Limb (tissue), 2 donors: ENCODE measurements around the gene UBA5.

Source experiments
- DNase-seq, 2 donors: peaks; one replicate each; pipeline ENCODE4 v3.0.0-alpha.2; 2016; ENCODE audit errors: extremely low spot score in 2 of 2

The UBA5 gene

DNA sequence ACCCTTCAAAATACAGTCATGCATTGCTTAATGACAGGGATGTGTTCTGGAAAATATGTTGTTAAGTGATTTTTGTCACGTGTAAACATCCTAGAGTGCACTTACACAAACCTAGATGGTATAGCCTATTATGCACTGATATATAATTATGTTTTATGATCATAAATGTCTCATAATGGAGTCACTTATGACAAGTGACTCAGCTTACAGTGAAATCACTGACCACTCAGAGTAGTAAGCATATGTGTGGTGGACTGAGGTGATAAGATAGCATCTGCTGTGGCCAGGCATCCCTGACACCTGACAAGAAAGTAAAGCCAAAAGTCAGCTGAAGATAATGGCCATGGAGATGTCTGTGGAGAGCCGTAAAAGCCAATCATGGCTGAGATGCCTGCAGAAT is 5.9 kb upstream of the UBA5 start:
- no peak for DNase-seq

DNA sequence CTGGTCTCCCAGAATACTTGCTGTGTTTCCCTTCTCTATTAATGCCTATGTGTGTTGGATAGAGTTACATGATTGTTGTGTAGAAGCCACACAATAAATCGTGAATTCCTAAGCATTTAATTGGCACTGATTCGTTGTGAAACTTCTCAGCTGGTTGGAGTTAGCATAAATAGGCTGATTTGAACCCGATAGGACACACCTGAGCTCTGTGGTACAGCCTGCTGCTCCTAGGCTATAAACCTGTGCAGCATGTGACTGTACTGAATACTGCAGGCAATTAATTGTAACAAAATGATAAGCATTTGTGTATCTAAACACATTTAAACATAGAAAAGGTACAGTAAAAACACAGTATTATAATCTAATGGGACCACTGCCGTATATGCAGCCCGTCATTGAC is 5.4 kb upstream of the UBA5 start:
- DNase-seq: no peak

DNA sequence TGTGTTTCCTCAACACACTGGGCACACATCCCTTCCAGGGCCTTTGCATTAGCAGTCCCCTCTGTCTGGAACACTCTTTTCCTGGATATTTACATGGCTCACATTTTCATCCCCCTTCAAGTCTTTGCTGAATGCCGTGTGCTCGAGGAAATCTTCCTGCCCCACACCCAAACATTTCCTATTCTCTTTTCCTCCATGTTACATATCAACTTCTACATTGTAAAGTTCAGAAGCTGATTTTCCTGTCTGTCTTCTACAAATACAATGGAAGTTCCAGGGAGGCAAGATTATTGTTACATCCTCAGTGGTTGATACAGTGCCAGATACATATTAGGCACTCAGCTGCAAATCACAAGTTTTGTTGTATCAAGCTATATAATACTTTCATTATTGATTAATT is 4.7 kb upstream of the UBA5 start:
- no peak for DNase-seq

DNA sequence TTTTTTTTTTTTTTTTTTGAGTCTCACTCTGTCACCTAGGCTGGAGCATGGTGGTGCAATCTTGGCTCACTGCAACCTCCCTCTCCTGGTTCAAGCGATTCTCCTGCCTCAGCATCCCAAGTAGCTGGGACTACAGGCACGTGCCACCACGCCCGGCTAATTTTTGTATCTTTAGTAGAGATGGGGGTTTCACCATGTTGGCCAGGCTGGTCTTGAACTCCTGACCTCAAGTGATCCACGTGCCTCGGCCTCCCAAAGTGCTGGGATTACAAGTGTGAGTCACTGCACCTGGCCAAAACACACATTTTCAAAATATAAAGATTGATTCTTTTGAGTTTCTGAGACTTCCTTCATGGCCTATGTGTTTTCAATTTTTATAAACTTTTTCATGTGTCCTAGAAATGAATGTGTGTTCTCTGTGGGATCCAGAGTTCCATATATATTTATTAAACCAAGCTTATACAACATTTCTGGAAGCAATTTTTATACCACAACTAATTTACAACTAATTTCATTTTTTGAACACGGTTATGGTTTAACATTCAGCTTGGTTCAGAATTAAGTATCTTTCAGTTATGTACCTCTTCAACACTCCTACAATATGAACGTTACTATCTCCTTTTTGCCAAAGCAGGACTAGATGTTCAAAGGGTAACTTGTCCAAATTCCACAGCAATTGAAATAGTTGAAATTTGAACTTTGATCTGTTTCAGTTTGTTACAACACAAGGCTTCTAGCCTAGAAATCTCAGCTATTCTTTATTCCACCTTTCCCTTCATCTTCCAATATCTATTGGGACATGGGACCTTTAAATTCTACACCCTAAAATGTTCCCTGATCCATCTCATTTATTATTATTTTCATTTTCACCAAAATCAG is 2.0 kb upstream of the UBA5 start:
- DNase-seq: no peak

DNA sequence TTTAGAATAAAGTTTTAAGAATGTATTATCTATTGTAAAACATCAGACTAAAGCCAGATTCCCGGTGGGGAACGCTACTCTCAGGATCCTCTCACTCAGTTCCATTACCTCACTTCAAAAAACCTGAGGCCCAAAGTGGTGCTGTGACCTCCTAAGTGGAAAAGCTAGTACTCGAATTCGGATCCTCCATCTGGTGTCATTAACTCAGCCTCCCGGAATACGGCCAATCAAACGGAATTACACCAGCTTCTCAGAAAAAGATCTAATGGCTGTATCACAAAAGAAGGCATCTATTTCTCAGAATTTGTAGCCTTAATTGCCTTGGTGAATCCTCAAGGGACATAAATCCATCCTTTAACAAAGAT is 1.1 kb upstream of the UBA5 start:
- DNase-seq: no peak

DNA sequence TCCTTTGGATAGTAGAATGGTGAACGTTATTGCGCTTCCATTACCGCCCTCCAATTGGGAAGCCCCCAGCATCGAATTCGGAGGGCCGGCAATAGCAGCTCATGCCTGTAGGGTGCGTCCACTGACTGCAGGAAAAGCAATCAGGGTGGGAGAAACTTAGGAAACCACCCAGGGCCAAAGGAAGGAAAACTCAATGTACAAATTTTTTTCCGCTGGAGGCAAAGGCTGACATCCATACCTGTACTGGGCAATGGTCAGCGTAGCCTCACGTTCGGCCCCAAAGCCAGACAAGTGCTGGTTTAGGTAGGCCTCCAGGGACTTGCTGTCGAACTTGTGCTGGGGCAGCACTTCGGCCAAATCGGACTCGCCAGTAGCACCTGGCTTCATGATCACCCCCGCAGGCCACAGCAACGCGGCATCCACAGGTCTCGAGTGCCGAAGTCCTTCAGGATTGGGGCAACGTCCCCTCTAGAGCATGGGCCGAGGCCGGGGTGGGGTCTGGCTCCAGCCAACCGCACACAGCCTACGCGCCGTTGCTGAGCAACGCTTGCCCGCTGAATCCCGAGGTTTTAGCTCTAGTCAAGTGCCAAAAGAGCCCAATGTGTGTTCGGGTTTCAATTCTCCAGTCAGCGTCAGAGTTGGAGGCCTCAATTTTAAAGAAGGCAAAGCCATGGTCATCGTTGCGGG is 621 bp upstream of the UBA5 start, which contains the start of gene ACAD11:
Gene ACAD11, minus strand, starts transcription at position 445 of the 687 bp plus-strand sequence. Its CDS starts 58 bp downstream, at position 387.
- DNase-seq: peak; percentile 69 to 82

DNA sequence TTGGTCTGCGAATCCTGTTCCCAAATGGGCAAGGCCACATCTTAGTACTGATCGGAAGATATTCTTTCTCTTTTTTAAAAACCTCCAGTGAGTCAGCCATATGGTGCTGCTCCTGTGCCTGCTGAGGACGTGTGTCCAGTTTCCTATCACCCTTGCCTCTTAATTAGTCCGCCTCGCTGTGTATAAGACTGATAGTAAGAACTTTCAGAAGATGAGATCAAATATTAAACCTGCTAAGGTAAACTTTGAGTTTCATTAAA is 612 bp downstream of the UBA5 start:
- DNase-seq: no peak

DNA sequence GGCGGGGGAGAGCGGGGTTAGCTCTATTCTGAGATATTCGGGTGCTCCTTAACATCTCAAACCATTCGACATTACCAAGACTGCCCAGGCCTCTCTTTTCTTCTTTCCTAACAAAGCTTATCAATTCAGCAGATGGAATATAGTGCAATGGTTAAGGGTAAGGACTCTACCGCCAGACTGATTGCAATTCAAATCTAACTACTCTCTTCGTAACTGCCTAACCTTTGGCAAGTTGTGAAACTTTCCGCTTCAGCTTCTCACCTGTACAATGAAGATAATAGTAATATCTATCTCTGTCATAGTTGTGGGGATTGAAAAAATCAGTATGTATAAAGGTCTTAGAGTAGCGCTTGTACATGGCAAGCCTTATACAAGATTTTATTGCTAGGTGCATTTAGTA is 972 bp downstream of the UBA5 start:
- DNase-seq: no peak

DNA sequence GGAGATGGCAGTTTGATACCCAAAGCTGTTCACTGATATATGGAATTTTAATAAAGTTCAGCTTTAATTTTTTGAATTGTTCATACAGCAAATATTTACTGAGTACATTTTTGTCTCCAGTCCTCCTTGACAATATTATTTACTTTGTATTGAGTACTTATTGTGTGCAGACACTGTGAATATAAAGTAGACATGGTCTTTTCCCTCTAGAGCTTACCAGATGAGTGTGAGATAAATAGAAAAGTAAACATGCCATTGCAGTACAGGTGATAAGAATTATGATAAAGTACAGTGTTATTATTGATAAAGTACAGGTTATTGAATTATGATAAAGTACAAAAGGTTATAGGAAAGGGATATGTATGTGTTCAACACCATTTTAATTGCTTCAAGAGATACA is 2.1 kb downstream of the UBA5 start:
- no peak for DNase-seq

DNA sequence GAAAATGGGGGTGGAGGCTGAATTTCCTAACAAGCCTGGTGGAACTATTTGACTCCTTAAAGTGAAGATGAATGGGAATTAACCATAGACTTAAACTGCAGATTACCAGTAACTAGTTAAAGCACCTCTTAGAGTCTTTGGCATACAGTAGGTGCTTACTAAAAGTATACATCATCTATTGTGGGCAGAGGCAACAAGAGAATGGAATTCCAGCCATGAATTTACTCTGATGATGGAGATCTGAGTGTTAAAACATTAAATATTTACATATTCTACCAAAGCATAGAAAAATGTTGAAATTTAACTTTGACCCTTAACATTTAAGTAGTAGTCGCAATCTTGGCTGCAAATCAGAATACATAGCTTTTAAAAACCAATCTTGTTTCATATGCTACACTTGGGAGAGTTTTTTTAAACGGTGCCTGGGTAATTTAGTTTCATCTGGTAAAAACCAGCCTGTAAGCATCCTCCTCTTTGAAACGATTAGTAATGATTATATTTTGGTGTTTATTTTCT is 5.2 kb downstream of the UBA5 start:
- no peak for DNase-seq

DNA sequence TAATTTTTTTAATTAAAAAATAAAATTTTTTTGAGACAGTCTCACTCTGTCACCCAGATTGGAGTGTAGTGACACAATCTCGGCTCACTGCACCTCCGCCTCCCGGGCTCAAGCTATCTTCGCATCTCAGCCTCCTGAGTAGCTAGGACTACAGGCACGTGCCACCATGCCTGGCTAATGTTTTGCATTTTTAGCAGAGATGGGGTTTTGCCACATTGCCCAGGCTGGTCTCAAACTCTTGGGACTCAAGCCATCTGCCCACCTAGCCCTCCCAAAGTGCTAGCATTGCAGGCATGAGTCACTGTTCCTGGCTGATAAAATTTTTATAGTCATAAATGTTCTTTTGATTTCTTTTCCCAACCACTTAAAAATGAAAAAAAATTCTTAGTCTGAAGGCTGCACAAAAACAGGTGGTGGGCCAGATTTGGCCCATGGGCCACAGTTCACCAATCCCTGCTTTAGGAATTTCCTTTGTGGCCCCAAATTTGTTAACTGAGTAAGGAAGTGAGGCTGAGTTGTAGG is 9.2 kb downstream of the UBA5 start:
- DNase-seq: no peak

DNA sequence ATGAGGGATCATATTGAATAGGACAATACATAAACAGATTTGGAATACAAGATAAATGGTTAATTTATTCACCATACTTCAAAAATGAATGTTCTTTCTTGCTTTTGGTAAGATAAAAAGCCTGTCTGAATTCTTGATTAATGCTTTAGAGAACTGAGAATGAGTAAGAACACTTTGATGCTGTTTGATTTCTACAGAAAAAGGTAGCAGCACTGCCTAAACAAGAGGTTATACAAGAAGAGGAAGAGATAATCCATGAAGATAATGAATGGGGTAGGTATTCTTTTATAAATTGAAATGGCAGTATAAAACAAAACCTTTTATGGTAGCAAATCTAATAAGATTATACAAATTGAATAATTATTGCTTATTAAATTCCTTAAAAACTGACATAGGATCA is 15.3 kb downstream of the UBA5 start:
- DNase-seq: no peak

DNA sequence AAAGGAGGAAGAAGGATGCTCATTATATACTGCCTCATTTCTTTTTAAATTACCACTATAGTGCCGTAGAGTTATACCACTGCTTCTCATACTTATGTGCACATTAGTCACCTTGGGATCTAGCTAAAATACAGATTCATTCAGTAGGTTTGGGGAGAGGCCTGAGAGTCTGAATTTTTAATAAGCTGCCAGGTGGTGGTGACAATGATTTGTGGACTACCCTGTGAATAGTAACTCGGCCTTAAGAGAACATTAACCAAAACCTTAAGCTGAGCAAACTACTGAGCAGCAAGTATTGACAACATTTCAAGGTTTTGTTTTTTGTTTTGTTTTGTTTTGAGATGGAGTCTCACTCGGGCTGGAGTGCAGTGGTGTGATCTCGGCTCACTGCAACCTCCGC is 19.8 kb downstream of the UBA5 start:
- no peak for DNase-seq

DNA sequence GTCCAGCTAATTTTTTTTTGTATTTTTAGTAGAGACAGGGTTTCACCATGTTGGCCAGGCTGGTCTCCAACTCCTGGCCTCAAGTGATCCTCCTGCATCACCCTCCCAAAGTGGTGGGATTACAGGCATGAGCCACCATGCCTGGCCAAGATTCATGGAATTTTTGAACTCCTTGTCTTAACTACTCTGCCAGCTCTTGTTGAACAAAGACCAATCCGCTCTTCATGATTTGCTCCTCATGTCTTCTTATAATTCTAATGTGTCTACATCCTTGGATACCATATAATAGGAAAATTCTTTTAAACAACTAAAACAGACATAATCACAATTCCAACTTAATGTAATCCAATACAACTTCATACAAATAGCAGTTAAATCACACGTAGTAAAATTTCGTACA is 21.3 kb downstream of the UBA5 start:
- DNase-seq: no peak

DNA sequence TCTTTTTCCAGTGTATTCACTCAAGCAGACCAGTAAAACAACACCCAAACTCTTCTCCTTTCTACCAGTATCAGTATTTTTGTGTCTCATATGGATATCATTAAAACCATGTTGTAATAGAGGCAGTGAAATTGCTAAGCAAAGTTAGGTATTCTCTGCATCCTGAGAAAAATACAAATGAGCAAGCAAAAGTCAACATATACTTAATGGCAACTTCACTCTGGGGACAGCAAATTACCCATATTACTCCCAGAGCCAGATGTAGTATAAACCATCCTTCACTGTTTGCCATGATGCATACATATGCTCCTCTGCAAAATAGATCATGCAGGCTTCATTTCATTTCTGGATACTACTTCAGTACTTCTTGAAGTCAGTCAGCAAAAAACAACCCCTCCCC is 22.1 kb downstream of the UBA5 start:
- DNase-seq: no peak

DNA sequence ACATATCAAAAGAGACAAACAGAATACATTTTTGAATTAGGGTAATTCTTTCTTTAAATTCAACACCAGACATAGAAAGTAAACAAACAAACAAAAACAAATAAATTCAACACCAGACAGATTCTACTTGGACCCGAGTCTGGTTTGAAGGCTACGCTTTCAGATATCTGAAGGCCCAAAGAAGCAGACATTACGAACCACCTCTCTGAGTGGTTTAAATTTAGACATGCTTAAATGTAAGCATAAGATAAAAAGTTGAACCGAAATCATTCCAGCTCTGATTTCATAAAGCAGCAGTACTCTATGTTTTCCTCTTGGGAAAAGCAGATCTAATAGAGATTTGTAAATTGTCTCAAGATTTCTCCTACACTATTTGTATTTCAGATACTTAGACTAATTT is 29.9 kb downstream of the UBA5 start:
- no peak for DNase-seq

DNA sequence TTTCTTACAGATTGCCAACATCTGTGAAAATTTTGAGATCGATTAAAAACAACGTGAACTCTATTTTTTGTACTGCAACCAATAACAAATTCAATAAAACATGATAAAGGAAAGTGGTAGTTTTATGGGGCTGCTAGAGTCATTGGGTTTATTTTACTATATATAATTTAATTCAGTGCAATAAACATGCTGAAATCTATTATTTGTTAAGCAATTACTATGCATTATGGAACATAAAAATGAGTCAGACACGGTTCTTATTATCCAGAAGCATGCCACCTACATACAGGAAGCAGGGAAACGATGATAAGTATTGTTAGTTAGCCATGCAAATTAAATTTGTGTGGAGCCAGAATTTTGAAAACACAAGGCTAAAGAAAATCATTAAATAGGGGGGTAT is 34.9 kb downstream of the UBA5 start:
- DNase-seq: no peak

DNA sequence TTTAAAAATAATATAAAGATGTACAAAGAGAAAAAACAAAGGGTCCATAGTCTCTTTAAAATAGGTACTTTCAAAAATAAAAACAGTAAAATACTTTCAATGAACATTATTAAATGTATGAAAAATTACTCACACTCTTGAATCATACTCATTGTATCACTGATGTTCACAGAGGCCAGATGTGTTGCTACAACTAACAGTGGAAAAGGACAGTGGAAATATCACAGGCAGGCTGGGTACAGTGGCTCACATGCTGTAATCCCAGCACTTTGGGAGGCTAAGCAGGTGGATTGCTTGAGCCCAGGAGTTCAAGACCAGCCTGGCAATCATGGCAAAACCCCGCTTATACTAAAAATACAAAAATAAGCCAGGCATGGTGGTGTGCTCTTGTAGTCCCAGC is 35.3 kb downstream of the UBA5 start:
- DNase-seq: no peak

DNA sequence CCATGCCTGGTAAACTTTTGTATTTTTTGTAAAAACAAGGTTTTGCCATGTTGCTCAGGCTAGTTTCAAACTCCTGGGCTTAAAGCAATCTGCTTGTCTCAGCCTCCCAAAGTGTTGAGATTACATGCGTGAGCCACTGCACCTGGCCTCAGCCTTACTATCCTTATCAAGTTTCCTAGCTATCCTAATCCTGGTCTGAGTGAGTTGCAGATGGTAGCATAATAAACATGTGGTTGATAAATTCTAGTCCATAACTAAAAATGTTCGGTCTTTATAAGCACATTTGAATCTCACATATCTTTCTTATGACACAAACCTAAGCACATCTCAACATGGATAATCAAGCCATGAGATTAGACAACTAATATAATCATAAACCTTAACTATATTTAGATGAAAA is 43.6 kb downstream of the UBA5 start:
- no peak for DNase-seq

DNA sequence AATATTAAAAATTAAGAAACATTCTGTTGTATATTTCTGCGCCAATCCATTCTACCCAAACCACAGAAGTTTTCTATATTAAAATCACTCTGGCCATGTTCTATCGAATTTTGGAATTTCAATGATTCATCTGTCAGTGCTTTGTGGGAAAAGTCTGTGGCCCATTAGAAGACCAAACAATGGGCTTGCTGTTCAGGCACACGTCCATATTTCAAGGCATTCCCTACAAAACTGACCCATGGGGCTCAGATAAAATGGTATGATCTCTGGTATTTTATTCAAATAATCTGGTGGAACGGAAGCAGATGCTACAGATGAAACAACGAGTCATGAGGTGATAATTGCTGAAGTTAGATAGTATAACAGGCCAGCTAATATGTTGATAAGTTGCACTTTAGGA is 49.6 kb downstream of the UBA5 start:
- DNase-seq: no peak

DNA sequence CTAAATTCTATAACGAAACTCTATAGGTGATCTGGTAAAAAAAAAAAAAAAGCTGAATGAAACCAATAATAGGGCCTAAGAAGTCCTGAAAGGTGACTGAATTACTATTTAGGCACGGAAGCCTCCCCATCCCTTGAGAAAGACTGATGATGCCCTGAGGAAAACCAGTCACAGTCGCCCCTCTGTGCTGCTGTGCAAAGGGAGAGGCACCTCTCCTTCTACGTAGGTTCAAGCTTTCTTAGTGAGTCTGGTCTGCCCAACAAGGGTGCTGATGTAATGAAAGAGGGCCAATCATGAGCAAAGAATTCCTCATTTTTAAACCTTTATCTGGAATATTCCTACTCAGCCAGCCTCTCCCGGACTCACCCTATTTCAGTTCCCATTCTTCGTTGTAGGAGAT is 50.2 kb downstream of the UBA5 start:
- no peak for DNase-seq

DNA sequence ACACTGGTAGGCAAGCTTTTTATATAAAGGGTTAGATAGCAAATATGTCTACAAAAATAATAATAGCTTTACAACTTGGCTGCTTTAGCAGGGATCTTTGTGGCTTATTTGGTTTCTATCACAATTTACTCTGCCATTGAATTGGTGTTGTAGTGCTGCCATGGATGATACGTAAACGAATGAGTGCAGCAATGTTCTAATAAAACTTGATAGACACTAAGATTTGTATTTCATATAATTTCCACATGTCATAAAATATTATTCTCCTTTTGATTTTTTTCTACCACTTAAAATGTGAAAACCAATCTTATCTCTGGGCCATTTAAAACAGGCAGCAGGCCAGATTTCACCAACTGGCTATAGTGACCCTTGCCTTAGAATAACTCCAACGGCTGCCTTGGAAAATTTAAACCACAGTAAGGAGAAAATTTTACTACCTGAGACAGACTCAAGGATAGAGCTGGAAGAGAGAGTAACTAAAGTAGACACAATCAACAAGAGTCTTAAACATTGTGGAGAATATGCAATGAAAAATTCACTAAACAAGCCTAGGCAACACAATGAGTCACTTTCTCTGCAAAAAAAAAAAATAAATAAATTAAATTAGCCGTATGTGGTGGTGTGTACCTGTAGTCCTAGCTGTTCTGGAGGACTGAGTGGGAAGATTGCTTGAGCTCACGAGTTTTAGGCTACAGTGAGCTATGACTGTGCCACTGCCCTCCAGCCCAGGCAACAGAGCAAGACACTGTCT is 54.0 kb downstream of the UBA5 start:
- no peak for DNase-seq
